NK-92 (cell line): ENCODE data around the gene GNAL.
"Not testable (repeated sequence)": the region's sequence is repeated elsewhere in the genome, so short reads cannot be mapped to it uniquely, and the experiment has no call there.

Source experiments
- DNase-seq: peaks from one replicate; lab custom pipeline; 2025; ENCODE audit not compliant: unreplicated experiment; lab: John Stamatoyannopoulos, UW

Gene GNAL

DNA sequence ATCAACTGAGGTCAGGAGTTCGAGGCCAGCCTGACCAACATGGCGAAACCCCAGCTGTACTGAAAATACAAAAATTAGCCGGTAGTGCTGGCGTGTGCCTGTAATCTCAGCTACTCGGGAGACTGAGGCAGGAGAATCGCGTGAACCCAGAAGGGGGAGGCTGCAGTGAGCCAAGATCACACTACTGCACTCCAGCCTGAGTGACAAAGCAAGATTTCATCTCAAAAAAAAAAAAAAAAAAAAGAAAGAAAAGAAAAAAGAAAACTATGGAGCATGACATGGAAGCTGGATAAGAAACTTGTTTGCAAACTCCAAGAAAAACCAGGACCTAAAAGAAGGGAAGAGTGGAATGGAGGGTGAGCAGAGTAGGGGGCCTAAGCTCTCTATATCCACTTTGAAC, 160.2 kb downstream of the GNAL start:
- no peak for DNase-seq

DNA sequence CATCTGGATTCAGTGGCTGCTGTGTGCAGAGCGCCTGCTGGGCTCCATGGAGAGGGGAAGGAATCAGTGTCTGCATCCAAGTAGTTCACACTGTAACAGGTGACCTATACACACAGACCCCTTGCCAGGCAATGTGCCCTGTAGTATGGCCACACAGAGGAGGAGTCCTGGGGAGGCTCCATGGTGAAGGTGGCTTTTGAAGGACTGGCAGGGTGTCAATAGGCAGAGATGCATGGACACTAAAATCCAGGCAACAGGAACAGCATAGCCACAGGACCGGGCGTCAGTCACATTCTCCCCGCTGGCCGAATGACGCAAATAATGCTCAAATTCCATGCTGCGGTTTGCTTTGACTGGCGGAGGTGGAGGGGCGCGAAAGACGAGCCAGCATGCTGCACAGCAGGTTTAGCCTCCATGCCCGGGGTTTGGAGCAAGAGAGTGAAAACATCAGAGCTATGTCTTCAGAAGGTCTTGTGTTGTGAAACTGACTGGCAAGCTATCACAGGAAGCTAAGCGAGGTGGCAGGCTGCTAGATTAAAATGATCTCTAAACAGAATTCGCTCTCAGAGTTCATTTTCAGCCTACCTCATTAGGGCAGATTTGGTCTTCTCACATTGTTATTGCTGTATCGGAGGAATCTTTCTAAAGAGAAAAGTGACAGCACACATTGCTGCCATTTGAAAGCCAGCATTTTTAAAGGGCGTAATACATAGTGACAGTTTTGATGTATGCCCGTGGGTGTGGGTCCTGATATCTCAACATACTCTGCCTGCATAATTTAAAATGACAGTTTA, 161.0 kb downstream of the GNAL start:
- no peak for DNase-seq

GRCh38 chr18:11850821-11851145, 161.7 kb downstream of the GNAL start:
- no peak for DNase-seq

DNA sequence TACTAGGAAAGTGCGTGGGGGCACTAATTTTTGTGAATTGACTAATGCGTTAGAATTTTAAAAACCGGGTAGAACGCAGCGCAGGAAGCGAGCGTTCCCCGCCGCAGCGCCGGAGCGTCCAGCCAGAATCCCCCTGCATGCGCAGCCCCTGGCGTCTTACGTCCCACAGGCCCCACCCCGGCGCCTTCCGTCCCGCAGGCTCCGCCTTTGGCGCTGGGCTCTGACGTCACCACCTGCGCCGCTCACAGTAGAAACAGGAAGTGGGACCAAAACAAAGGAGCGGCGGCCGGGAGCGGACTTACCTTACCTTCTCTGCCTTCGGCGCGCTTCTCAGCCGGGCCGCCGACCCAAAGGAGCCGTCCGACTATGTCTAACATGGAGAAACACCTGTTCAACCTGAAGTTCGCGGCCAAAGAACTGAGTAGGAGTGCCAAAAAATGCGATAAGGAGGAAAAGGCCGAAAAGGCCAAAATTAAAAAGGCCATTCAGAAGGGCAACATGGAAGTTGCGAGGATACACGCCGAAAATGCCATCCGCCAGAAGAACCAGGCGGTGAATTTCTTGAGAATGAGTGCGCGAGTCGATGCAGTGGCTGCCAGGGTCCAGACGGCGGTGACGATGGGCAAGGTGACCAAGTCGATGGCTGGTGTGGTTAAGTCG, 162.2 kb downstream of the GNAL start, which contains the start of gene CHMP1B:
CHMP1B (plus strand) TSS at position 268 of the 660 bp plus-strand sequence; CDS start at position 367, 99 bp downstream.
- peak; percentile 50 for DNase-seq

DNA sequence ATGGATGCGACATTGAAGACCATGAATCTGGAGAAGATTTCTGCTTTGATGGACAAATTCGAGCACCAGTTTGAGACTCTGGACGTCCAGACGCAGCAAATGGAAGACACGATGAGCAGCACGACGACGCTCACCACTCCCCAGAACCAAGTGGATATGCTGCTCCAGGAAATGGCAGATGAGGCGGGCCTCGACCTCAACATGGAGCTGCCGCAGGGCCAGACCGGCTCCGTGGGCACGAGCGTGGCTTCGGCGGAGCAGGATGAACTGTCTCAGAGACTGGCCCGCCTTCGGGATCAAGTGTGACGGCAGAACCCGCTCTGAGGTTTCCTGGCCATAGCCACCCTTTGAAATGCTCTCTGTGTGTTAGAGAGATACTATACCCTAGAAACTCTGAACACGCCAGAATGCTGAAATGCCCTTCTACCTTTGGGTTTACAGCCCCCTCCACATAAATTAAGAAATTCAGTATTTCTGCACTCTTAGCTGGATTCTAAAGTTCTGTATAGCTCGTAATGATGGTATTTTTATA, 162.8 kb downstream of the GNAL start:
- no peak for DNase-seq

- DNase-seq = not testable (repeated sequence)
Observed at GRCh38 chr18:11854554-11854953, 165.5 kb downstream of the GNAL start.

DNA sequence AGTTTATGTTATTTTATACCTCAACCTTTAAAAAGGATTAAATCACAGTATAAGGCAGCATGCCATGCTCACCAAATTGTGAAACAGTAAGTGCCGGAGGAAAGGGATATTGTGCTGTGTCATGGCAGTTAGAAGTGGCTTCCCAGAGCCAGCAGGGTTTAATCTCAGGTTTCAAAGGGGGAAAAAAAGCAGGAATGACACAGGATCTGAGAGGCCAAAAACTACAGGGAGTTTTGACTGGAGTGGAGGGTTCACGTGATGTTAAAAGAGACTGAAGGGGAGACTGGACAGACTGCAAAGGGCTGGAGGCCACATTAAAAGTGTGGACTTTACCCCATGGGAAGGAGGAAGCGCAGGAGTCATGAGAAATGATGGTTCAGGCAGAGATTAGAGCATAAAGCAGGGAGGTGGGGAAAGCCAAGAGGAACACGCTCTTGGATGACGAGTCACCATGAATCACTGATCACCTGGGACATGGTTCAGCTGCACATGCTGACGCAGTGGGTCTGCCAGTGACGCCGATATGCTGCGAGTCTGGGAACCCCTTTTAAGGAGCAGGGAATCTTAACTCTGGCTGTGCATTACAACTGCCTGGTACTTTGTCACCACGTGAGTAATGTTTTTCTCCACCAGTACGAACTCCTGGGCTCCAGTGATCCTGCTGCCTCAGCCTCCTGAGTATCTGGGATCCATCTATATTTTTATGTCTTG, 168.3 kb downstream of the GNAL start:
- no peak for DNase-seq

GRCh38 chr18:11859282-11859830, 170.3 kb downstream of the GNAL start:
- no peak for DNase-seq

DNA sequence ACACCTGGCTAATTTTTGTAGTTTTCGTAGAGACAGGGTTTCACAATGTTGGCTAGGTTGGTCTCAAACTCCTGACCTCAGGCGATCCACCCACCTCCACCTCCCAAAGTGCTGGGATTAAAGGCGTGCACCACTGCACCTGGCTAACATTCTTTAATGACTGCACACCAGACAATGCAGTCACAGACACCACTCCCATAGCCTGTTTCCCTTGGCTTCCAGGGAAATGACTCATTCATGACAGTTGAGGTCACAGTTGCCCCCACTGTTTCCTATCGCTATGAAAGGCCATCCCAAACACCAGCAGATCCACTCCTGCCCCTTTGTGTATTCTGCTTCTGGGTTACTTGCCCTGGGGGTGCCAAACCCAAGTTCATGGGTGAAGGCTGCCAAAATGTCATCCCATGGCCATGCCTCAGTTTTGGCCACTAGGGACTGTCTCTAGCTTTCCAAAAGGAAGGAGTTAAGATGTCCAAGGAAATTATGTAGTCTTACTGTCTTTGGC, 170.9 kb downstream of the GNAL start:
- no peak for DNase-seq

DNA sequence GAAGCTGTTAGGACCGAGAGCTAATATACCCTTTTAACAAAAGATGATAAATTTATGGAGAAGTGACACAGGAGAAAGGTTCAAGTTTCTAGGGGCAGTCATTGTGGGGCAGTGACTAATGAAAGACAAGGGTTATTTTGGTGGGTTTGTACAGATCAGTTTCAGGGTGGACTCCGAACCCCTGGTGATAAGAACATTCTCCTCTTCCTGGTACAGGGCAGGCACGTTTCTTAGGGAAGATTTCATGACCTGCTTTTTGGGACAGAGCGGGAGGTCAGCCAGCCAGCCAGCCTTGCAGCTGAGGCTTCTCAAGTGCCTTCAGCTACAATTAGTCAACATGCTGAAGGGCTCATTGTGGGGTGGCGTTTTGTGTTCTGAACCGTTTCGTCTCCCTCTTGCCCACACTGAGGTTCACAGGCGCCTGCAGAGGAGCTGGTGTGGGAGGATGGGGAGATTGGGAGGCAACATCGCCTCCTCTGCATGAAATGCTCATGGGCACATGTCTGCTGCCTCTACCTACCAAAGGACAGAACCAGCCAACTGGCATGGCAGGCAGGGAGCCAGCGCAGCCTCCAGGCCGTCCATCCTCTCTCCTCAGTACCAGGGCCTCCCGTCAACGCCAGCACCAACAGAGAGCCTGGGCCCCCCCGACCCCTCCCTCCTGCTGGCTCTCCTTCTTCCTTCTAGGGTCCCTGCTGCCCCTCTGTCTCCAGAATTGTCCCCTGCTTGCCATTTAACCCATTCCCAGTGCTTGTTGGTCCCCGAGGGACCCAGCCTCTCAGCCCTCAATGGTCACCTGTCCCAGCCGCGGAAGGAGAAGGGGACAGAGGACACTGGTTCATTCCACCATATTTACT, 171.8 kb downstream of the GNAL start:
- DNase-seq = no peak

GRCh38 chr18:11861583-11862288, 172.7 kb downstream of the GNAL start:
- DNase-seq = no peak

DNA sequence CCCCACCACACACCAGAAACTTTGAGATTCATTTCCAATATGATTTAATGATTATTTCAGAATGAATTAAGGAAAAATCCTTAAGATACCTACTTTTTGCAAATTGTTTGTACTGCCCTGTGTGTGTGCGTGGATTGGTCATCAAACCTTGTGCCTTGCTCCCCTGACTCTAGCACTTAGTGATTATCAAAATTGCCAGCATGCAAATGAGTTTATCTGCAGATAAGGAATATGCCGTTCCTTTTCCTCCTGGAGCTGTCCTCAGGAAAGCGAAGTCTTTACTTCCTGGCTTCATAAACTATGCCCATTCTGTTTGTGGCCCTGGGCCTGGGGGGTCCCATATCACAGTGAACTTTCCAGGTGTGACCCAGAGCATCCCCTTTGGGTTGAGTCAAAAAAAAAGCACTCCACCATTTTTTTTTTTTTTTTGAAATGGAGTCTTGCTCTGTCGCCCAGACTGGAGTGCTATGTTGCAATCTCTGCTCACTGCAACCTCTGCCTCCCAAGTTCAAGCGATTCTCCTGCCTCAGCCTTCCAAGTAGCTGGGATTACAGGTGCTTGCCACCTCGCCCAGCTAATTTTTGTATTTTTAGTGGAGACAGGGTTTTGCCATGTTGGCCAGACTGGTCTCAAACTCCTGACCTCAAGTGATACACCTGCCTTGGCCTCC, 173.5 kb downstream of the GNAL start:
- DNase-seq = no peak

DNA sequence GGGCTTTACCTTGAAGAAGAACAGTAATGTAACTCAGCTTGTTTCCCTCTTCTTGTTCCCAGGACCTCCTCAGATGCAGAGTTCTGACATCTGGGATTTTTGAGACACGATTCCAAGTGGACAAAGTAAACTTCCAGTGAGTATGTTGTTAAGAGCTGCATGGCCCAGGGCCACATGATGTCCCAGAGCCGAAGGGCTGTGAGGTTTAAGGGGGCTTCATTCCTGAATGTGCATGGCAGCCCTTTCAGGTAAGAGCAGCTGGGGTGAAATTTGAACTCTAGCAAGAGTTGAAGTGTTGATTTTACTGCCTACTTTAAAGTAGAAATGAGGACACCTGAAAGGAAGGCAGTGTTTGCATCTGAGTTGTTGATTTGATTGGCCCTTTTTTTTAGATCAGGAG, 175.4 kb downstream of the GNAL start:
- no peak for DNase-seq

- no peak for DNase-seq
Observed at GRCh38 chr18:11865071-11865470, 176.0 kb downstream of the GNAL start.

DNA sequence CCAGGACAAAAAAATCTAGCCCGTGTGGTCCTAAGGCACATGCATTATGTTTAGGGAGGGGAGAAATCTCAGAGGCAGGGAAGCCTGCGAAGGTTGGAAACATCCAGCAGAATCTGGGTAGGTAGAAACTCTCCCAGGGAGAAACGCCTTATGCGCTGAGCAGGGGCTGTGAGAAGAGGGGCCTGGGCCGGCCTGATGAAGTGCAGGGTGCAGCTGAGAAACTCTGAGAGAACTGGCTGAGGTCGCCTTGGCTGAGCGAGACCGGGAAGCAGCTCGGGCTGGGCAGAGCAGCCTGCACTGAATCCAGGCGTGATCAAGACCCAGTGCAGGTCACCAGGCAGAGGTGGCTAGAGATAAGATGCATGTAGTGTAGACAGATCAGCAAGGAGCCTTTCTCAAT, 177.3 kb downstream of the GNAL start:
- DNase-seq = no peak

DNA sequence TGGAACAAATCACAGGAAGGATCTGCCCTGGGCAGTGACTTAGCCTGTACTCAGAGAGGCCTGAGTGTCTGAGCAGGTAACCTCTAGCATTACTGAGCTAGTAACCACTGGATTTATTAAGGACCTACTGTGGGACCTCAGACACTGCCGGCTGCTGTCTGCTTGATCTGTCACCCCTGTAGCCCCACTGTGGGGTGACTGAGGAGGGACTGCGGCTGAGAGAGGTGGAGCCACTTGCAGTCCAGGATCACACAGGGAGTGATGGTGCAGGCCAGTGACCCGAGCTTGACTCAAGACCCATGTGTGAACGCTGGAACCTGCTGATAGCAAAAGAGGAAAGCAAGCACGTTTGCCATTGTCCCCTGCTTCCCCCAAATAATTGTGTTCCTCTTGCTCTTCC, 177.7 kb downstream of the GNAL start:
- DNase-seq = no peak

DNA sequence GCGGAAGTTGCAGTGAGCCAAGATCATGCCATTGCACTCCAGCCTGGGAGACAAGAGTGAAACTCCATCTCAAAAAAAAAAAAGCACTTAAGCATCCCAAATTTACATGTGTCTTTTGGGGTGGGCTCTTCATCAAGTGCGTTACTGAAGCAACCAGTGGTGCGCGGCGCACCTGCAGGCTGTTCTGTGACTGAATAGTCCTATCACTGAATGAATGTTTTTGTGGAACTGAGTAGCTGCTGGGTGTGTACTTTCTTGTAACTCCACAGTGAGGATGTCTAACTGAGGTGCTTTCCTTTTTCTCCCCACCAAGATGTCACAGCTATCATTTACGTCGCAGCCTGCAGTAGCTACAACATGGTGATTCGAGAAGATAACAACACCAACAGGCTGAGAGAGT, 179.2 kb downstream of the GNAL start:
- DNase-seq = no peak

DNA sequence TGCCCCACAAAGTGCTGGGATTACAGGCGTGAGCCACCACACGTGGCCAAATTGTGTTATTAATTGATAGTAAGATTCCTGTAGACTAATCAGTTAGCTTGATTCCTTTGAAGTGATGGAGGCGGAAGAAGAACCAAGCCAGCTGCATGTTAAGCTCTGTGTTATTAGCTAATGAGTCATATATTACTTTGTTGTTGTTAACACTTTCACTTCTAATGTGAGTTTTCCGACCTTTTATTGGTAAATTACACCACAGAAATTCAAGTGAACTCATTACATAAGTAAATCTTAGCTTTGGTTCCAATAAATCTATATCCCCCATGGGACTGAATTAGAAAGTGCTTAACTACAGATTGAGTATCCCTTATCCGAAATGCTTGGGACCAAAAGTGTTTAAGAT, 182.4 kb downstream of the GNAL start:
- no peak for DNase-seq

- DNase-seq = no peak
Observed at GRCh38 chr18:11872479-11873136, 183.5 kb downstream of the GNAL start.
